Body of pancreas (tissue), 4 donors: ENCODE data around the gene CYP2W1. TPM values are rescaled to one million over a fixed set of nuclear protein-coding genes. Genes with fewer than 3 reads are reported as not detected.

Experiments used
- ATAC-seq: fragments of 150-250 bp; one replicate; pipeline ENCODE4 v1.9.1; 2016
- DNase-seq, 4 donors: peaks; one replicate each; pipeline ENCODE4 v3.0.0-alpha.2; 2019
- H3K27ac ChIP-seq, 4 donors: fragments of 200-600 bp; sonication (generic); 1 replicate in 3 of 4; 2 replicates in 1 of 4; pipeline versions ENCODE4 v1.5.1 to v1.6.1; 2016 to 2019; ENCODE audit warnings: mild to moderate bottlenecking in 1 of 4, mixed read lengths in 1 of 4, moderate library complexity in 1 of 4
- H3K27me3 ChIP-seq, 2 donors: fragments of 200-600 bp; sonication (generic); one replicate each; pipeline ENCODE4 v1.6.0; 2016; ENCODE audit warnings: mild to moderate bottlenecking in 1 of 2
- H3K36me3 ChIP-seq, 2 donors: fragments of 200-600 bp; sonication (generic); replicated peaks in 1 of 2; 2 replicates each; pipeline ENCODE4 v1.5.1; 2016; ENCODE audit warnings: low read depth in 2 of 2; ENCODE audit not compliant: insufficient read depth in 1 of 2
- H3K4me1 ChIP-seq: fragments of 200-600 bp; sonication (generic); one replicate; pipeline ENCODE4 v1.6.0; 2016
- H3K4me3 ChIP-seq, 2 donors: fragments of 200-600 bp; sonication (generic); 1 replicate in 1 of 2; 2 replicates in 1 of 2; pipeline ENCODE4 v1.5.1; 2016 to 2019
- H3K9me3 ChIP-seq, 3 donors: fragments of 200-600 bp; sonication (generic); 1 replicate in 2 of 3; 2 replicates in 1 of 3; pipeline ENCODE4 v1.5.1; 2016
- POLR2A ChIP-seq, 3 donors: fragments of 450-650 bp; IDR thresholded peaks; one replicate each; pipeline ENCODE4 v1.6.1; 2016; ENCODE audit warnings: antibody characterized with exemption in 3 of 3, mild to moderate bottlenecking in 2 of 3
- WGBS, 2 donors: methylation state at CpG; one replicate each; pipeline ENCODE4 v1.1.5; 2017; 5-methylcytosine and 5-hydroxymethylcytosine counted together
- intact Hi-C: fragments of 100-400 bp; cut with DNase I; formaldehyde crosslinking; loops from one replicate; pipeline ENCODE4 v1.15.1; 2023
- total RNA-seq, 2 donors: library from RNA; depleted of rRNA; stranded (reverse); fragments of >200 nt; gene quantifications; one replicate each; pipeline ENCODE4 v1.1.0, GENCODE V29; 2016
- TF ChIP-seq, protein P1 (sequence below), 7 experiments: fragments of 450-650 bp in 4 of 7; fragments of 200-600 bp in 3 of 7; sonication (generic) in 3 of 7; IDR thresholded peaks; one replicate each; pipeline ENCODE4 v1.5.1; 2016 to 2019; ENCODE audit warnings: antibody characterized with exemption in 7 of 7

The CYP2W1 gene
- total RNA-seq, 2 donors from 2014 or later, result not detected

DNA sequence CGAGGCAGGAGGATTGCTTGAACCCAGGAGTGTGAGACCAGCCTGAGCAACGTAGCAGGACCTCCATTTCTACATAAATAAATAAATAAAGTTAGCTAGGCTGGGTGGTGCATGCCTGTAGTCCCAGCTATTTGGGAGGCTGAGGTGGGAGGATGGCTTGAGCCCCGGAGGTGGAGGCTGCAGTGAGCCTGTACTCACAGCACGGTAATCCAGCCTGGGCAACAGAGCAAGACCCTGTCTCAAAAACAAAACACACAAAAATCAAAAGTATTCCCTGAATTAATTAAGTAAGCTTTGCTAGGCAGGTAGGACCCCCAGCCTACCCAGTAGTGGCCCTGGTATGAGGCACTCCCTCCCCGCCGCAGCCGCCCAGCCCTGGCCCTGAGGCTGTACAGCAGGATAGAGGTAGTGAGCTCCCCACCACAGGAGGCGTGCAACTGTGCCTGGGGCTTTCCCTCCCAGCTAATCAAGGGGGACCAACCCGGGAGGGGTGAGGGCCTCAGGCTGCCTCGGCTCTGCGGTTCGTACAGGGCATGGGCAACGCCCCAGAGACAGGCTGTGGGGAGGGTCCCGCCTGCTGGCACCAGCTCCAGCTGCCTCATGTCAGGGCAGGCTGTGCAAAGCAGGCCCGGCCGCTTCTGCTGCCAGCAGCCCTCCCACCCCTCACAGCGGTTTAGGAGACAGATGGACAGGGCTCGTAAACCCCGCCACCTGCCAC, 1.0 kb upstream of the CYP2W1 start:
- Histone ChIP-seq H3K36me3 (no peaks in the 10 kb centered on the region), H3K9me3 (no peaks in the 10 kb centered on the region), H3K27me3 (no peaks in the 10 kb centered on the region), H3K27ac (no peak overlapping the region), H3K4me3 (no peak overlapping the region), H3K4me1 (peaks cover 39% of the 10 kb centered on the region)
- no peak for DNase-seq
- 72 to 85% methylated on average over 9 to 19 of the region's 19 CpGs for WGBS, 2 donors
- intact Hi-C loops, result no loop called here
- TF ChIP-seq, protein P1, sequence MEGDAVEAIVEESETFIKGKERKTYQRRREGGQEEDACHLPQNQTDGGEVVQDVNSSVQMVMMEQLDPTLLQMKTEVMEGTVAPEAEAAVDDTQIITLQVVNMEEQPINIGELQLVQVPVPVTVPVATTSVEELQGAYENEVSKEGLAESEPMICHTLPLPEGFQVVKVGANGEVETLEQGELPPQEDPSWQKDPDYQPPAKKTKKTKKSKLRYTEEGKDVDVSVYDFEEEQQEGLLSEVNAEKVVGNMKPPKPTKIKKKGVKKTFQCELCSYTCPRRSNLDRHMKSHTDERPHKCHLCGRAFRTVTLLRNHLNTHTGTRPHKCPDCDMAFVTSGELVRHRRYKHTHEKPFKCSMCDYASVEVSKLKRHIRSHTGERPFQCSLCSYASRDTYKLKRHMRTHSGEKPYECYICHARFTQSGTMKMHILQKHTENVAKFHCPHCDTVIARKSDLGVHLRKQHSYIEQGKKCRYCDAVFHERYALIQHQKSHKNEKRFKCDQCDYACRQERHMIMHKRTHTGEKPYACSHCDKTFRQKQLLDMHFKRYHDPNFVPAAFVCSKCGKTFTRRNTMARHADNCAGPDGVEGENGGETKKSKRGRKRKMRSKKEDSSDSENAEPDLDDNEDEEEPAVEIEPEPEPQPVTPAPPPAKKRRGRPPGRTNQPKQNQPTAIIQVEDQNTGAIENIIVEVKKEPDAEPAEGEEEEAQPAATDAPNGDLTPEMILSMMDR (IDR thresholded peaks at IDR 0.05), result no peak
- no peak for TF ChIP-seq POLR2A (IDR thresholded peaks at IDR 0.05)
- no peak for ATAC-seq

DNA sequence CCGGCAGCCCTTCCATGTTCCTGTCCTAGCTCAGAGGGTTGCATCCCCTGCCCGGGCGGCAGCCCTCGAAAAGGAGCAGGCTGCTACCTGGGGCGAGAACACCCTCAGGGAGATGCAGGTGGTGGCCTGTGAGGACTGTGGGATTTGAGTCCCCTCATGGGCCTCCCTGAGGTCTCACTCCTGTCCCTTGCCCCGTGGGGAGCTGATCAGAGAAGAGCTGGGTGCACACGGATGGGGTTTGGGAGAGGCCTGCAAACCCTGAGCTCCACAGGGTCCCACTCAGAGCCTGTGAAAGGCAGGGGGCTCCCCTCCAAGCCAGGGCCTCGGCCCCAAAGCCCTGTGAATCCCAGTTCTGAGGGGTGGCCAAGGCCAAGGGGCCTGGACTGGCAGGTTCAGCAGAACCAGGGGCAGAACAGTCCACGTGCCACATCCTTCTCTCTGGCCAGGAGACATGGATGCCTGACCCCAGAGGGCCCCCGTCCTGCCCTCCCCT, 424 bp upstream of the CYP2W1 start:
- WGBS, 2 donors, result 65 to 90% methylated on average over 2 to 9 of the region's 10 CpGs
- Histone ChIP-seq H3K27me3 (no peaks in the 10 kb centered on the region), H3K9me3 (no peaks in the 10 kb centered on the region), H3K4me1 (peaks cover 38% of the 10 kb centered on the region), H3K36me3 (no peaks in the 10 kb centered on the region), H3K4me3 (no peak overlapping the region), H3K27ac (no peak overlapping the region)
- no peak for DNase-seq
- no peak for ATAC-seq
- intact Hi-C loops, result no loop called here
- no peak for TF ChIP-seq POLR2A (IDR thresholded peaks at IDR 0.05)
- TF ChIP-seq, protein P1 (IDR thresholded peaks at IDR 0.05), result no peak

DNA sequence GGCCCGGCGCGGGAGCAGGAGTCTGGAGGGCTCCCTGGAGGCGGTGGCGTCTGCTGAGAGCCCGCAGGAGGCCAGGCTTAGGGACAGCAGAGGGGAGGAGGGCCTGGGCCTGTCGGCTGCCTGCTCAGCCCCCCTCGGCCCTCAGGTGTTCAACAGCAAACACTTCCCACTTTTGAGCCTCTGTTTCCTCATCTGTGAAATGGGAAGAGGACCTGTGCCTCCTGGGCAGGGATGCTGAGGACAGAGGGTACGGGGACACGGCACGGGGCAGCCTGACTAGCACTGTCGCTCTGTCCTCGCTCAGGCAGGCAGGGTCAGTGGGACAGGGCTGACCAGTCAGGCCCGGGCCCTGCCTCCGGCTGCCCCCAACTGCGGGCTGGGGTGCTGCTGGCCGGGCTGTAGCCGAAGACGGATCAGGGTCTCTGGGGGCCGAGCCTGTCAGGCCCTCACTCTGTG, 663 bp downstream of the CYP2W1 start:
- TF ChIP-seq, protein P1 (IDR thresholded peaks at IDR 0.05), result no peak
- TF ChIP-seq POLR2A (IDR thresholded peaks at IDR 0.05), result no peak
- intact Hi-C loops, result no loop called here
- Histone ChIP-seq H3K9me3 (no peaks in the 10 kb centered on the region), H3K27ac (no peak overlapping the region), H3K4me3 (no peak overlapping the region), H3K36me3 (no peaks in the 10 kb centered on the region), H3K4me1 (peaks cover 38% of the 10 kb centered on the region), H3K27me3 (no peaks in the 10 kb centered on the region)
- no peak for ATAC-seq
- no peak for DNase-seq
- WGBS, 2 donors, result 87% methylated on average over 16 of the region's 20 CpGs; no CpG with 5 or more reads in 1 of the 2 donors

DNA sequence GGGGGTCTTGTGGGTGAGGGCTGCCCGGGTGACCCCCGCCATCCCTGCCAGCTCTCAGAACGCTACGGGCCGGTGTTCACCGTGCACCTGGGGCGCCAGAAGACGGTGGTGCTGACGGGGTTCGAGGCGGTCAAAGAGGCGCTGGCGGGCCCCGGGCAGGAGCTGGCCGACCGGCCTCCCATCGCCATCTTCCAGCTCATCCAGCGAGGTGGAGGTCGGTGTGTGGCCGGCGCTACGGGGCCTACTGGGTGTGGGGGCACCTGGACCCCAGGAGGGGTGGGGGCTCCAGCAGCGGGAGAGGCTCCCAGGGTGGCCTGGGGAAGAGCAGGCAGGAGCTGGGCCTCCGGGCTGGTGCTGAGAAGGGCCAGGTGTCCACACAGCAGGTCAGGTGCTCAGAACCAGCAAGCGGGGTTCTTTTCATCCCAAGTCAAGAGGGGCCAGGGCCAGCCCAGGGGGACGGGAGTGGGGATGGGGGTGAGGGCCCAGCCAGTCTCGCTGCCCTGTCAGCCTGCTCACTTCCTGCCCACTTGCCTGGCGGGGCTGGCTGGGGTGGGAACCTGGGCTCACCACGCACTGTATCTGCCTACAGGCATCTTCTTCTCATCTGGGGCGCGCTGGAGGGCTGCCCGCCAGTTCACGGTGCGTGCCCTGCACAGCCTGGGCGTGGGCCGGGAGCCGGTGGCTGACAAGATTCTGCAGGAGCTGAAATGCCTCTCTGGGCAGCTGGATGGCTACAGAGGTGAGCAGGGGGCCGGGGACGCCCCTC, 1.6 kb downstream of the CYP2W1 start:
- intact Hi-C loops, result no loop called here

More for the DNA sequence above, 1.6 kb downstream of the CYP2W1 start:
- Histone ChIP-seq H3K36me3 (no peaks in the 10 kb centered on the region), H3K9me3 (no peaks in the 10 kb centered on the region), H3K4me3 (no peak overlapping the region), H3K27ac (no peak overlapping the region), H3K27me3 (no peaks in the 10 kb centered on the region), H3K4me1 (peaks cover 31% of the 10 kb centered on the region)
- no peak for TF ChIP-seq POLR2A (IDR thresholded peaks at IDR 0.05)
- TF ChIP-seq, protein P1 (IDR thresholded peaks at IDR 0.05), result no peak
- WGBS, 2 donors, result 88 to 91% methylated on average over 18 to 31 of the region's 39 CpGs
- no peak for DNase-seq
- no peak for ATAC-seq
